ENCODE data around the gene FBLN2. TPM values are rescaled to one million over a fixed set of nuclear protein-coding genes. Genes with fewer than 3 reads are reported as not detected.

The FBLN2 gene
- polyA plus RNA-seq, 1 of the 3 experiments (the other 2 are of a cell fraction), result 5.2 TPM

DNA sequence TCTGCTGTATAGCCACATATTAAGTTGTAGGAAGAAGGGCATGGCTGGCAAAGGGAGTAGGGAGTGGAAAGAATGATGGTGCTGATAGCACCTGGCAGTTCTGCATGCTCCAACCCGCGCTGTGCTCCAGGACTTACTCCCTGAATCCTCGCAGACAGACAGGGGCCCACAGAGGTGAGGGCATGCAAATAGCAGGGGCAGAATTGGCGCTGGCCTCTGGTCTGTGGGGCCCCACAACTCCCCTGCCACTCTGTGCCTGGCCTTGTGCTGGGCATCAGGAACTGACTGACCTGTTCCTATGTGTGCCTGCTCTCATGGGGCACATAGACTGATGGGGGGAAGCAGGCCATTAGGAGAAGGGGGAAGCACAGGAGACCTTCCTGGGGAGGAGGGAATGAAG is 47.9 kb upstream of the FBLN2 start (continued):
- TF ChIP-seq, protein P1, sequence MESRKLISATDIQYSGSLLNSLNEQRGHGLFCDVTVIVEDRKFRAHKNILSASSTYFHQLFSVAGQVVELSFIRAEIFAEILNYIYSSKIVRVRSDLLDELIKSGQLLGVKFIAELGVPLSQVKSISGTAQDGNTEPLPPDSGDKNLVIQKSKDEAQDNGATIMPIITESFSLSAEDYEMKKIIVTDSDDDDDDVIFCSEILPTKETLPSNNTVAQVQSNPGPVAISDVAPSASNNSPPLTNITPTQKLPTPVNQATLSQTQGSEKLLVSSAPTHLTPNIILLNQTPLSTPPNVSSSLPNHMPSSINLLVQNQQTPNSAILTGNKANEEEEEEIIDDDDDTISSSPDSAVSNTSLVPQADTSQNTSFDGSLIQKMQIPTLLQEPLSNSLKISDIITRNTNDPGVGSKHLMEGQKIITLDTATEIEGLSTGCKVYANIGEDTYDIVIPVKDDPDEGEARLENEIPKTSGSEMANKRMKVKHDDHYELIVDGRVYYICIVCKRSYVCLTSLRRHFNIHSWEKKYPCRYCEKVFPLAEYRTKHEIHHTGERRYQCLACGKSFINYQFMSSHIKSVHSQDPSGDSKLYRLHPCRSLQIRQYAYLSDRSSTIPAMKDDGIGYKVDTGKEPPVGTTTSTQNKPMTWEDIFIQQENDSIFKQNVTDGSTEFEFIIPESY (IDR thresholded peaks at IDR 0.05; ENCODE audit: borderline replicate concordance, low read depth), result no peak
- TF ChIP-seq FOXM1 (IDR thresholded peaks at IDR 0.05; ENCODE audit: low read depth) (no peak), TEAD4 (IDR thresholded peaks at IDR 0.05; ENCODE audit: borderline replicate concordance, insufficient read depth) (no peak), TAF1 (IDR thresholded peaks at IDR 0.05; ENCODE audit: borderline replicate concordance, low read depth, low read length) (no peak), GATA2 (CRISPR knock-in tag; IDR thresholded peaks at IDR 0.05) (no peak), RAD21 (IDR thresholded peaks at IDR 0.05; ENCODE audit: low read length) (no peak)
- TF ChIP-seq, protein P2, sequence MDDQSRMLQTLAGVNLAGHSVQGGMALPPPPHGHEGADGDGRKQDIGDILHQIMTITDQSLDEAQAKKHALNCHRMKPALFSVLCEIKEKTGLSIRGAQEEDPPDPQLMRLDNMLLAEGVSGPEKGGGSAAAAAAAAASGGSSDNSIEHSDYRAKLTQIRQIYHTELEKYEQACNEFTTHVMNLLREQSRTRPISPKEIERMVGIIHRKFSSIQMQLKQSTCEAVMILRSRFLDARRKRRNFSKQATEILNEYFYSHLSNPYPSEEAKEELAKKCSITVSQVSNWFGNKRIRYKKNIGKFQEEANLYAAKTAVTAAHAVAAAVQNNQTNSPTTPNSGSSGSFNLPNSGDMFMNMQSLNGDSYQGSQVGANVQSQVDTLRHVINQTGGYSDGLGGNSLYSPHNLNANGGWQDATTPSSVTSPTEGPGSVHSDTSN (IDR thresholded peaks at IDR 0.05), result no peak
- TF ChIP-seq, protein P3, sequence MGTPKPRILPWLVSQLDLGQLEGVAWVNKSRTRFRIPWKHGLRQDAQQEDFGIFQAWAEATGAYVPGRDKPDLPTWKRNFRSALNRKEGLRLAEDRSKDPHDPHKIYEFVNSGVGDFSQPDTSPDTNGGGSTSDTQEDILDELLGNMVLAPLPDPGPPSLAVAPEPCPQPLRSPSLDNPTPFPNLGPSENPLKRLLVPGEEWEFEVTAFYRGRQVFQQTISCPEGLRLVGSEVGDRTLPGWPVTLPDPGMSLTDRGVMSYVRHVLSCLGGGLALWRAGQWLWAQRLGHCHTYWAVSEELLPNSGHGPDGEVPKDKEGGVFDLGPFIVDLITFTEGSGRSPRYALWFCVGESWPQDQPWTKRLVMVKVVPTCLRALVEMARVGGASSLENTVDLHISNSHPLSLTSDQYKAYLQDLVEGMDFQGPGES (IDR thresholded peaks at IDR 0.05; ENCODE audit: low read depth, low read length), result no peak

DNA sequence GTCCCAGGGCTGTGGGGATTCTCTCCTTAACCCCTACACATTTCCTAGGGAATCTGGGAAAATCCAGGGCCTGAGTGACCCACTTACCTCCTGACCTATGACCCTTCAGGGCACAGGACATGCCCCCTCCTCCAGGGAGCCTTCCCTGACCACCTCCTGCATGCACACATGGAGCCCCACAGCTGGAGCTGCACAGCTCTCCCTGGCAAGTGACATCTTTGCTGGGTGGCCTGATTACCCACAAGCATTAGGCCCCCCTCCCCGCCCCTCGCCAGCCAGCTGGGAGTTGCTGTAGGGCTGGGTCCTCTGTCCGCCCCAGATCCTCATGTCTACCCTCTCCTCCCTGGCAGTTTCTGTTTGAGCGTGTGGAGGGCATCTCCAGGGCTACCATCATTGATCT is 47.4 kb upstream of the FBLN2 start:
- H4K20me1 ChIP-seq (ENCODE audit: insufficient read depth), result no peaks in the 10 kb centered on the region
- no peaks in the 10 kb centered on the region for H3K9me3 ChIP-seq
- H2AFZ ChIP-seq (ENCODE audit: low read depth), result no peak overlapping the region
- H3K4me1 ChIP-seq (ENCODE audit: control insufficient read depth in 1 of 2, insufficient read depth in 2 of 2, low read depth in 1 of 2, low read length in 1 of 2), result peaks cover 0 to 6% of the 10 kb centered on the region in 2 experiments; a peak in 1 of 4 replicates
- TF ChIP-seq SIN3A (IDR thresholded peaks at IDR 0.05; ENCODE audit: borderline replicate concordance, low read depth, low read length), result no peak
- TF ChIP-seq, protein P4, sequence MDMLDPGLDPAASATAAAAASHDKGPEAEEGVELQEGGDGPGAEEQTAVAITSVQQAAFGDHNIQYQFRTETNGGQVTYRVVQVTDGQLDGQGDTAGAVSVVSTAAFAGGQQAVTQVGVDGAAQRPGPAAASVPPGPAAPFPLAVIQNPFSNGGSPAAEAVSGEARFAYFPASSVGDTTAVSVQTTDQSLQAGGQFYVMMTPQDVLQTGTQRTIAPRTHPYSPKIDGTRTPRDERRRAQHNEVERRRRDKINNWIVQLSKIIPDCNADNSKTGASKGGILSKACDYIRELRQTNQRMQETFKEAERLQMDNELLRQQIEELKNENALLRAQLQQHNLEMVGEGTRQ (IDR thresholded peaks at IDR 0.05; ENCODE audit: borderline replicate concordance, low read depth, low read length), result no peak
- no peak for TF ChIP-seq CHD2 (IDR thresholded peaks at IDR 0.05; ENCODE audit: low read length, partially characterized antibody)
- TF ChIP-seq, protein P3 (IDR thresholded peaks at IDR 0.05; ENCODE audit: low read depth, low read length), result no peak
- TF ChIP-seq JUND (IDR thresholded peaks at IDR 0.05), result no peak
- no peak for TF ChIP-seq YY1 (IDR thresholded peaks at IDR 0.05; ENCODE audit: low read depth)
- no peak for TF ChIP-seq RXRA (IDR thresholded peaks at IDR 0.05; ENCODE audit: borderline replicate concordance, low read depth)
- TF ChIP-seq FOXM1 (IDR thresholded peaks at IDR 0.05; ENCODE audit: low read depth), result no peak
- WGBS (ENCODE audit: low lambda C conversion rate), result 81% methylated on average over 4 of the region's 4 CpGs
- no peak overlapping the region for H3K4me2 ChIP-seq
- no peak overlapping the region for H3K4me3 ChIP-seq (ENCODE audit: low read depth in 2 of 2, low read length in 1 of 2)
- no peaks in the 10 kb centered on the region for H3K9me2 ChIP-seq
- no peak for DNase-seq
- H3K27me3 ChIP-seq (ENCODE audit: insufficient read depth), result no peaks in the 10 kb centered on the region
- ChIA-PET POLR2A (no interaction called here), CTCF (interaction anchor here (2.3 to 29.6 kb wide), 2 partner anchors 17 to 149 kb away, joined by 5 to 872 read pairs; no protein-coding TSS in a partner anchor)
- no peak overlapping the region for H3K9ac ChIP-seq
- H3K27ac ChIP-seq (ENCODE audit: low read depth in 2 of 2, low read length in 1 of 2), result no peak overlapping the region
- no peaks in the 10 kb centered on the region for H3K79me2 ChIP-seq (ENCODE audit: insufficient read depth)
- no peaks in the 10 kb centered on the region for H3F3A ChIP-seq (replicated peaks; ENCODE audit: insufficient read depth)
- no peaks in the 10 kb centered on the region for H3K36me3 ChIP-seq (replicated peaks in 1 of 2; ENCODE audit: control insufficient read depth in 1 of 2, insufficient read depth in 2 of 2, low read length in 1 of 2)

Data from SK-N-SH (cell line).